ENCODE results near the gene ANKRD12. TPM values are rescaled to one million over a fixed set of nuclear protein-coding genes. Genes with fewer than 3 reads are reported as not detected.

Gene ANKRD12
- total RNA-seq, 1 donor from 2014 or later, result 30.9 TPM

GRCh38 chr18:9211955-9212354 lies 75.4 kb downstream of the ANKRD12 start:
- Mint-ChIP-seq H3K4me3 (no peak overlapping the region), H3K27me3 (ENCODE audit: low read depth) (no peaks in the 10 kb centered on the region), H3K27ac (ENCODE audit: unreplicated experiment) (no peak overlapping the region), H3K36me3 (ENCODE audit: low read depth) (peaks cover 14% of the 10 kb centered on the region), H3K4me1 (no peaks in the 10 kb centered on the region), H3K9me3 (no peaks in the 10 kb centered on the region)
- DNase-seq (ENCODE audit: low read depth, low spot score), result no peak
- no peak for TF ChIP-seq CTCF (conservative IDR thresholded peaks at IDR 0.05)

- Mint-ChIP-seq H3K36me3 (ENCODE audit: low read depth) (peaks cover 14% of the 10 kb centered on the region), H3K27me3 (ENCODE audit: low read depth) (no peaks in the 10 kb centered on the region), H3K4me1 (no peaks in the 10 kb centered on the region), H3K9me3 (no peaks in the 10 kb centered on the region), H3K4me3 (no peak overlapping the region), H3K27ac (ENCODE audit: unreplicated experiment) (peak overlapping the region; percentile 72)
- TF ChIP-seq CTCF (conservative IDR thresholded peaks at IDR 0.05), result no peak
- DNase-seq (ENCODE audit: low read depth, low spot score), result no peak
These were observed 78.8 kb downstream of the ANKRD12 start for GRCh38 chr18:9215221-9215933.

GRCh38 chr18:9216459-9216858 lies 79.9 kb downstream of the ANKRD12 start:
- Mint-ChIP-seq H3K9me3 (no peaks in the 10 kb centered on the region), H3K4me3 (no peak overlapping the region), H3K27me3 (ENCODE audit: low read depth) (no peaks in the 10 kb centered on the region), H3K27ac (ENCODE audit: unreplicated experiment) (no peak overlapping the region), H3K4me1 (no peaks in the 10 kb centered on the region), H3K36me3 (ENCODE audit: low read depth) (peaks cover 19% of the 10 kb centered on the region)
- DNase-seq (ENCODE audit: low read depth, low spot score), result no peak
- no peak for TF ChIP-seq CTCF (conservative IDR thresholded peaks at IDR 0.05)

GRCh38 chr18:9217743-9218451 lies 81.3 kb downstream of the ANKRD12 start:
- no peaks in the 10 kb centered on the region for H3K27me3 Mint-ChIP-seq (ENCODE audit: low read depth)
- H3K27ac Mint-ChIP-seq (ENCODE audit: unreplicated experiment), result no peak overlapping the region
- TF ChIP-seq CTCF (conservative IDR thresholded peaks at IDR 0.05), result no peak
- no peaks in the 10 kb centered on the region for H3K4me1 Mint-ChIP-seq
- H3K4me3 Mint-ChIP-seq, result no peak overlapping the region
- H3K36me3 Mint-ChIP-seq (ENCODE audit: low read depth), result peaks cover 23% of the 10 kb centered on the region
- DNase-seq (ENCODE audit: low read depth, low spot score), result no peak
- no peaks in the 10 kb centered on the region for H3K9me3 Mint-ChIP-seq

- Mint-ChIP-seq H3K27ac (ENCODE audit: unreplicated experiment) (no peak overlapping the region), H3K4me3 (no peak overlapping the region), H3K27me3 (ENCODE audit: low read depth) (no peaks in the 10 kb centered on the region), H3K4me1 (no peaks in the 10 kb centered on the region), H3K9me3 (no peaks in the 10 kb centered on the region), H3K36me3 (ENCODE audit: low read depth) (peaks cover 17% of the 10 kb centered on the region)
- DNase-seq (ENCODE audit: low read depth, low spot score), result no peak
- TF ChIP-seq CTCF (conservative IDR thresholded peaks at IDR 0.05), result no peak
These were observed 84.5 kb downstream of the ANKRD12 start for GRCh38 chr18:9221040-9221439.

Measured in neural crest cell (in vitro differentiated cells).